GM19324 (cell line): Measurements from ENCODE around the gene ERC2.

Experiments used
- ATAC-seq: cut with Tn5 transposase; IDR thresholded peaks from one replicate; pipeline ENCODE4 v1.9.1; 2021; ENCODE audit warnings: mild to moderate bottlenecking, moderate library complexity; ENCODE audit not compliant: unreplicated experiment, low FRiP score

ERC2 gene

GRCh38 chr3:56321383-56321782 is 146.9 kb downstream of the ERC2 start:
- ATAC-seq: no peak

GRCh38 chr3:56320883-56321282 is 147.4 kb downstream of the ERC2 start:
- ATAC-seq: no peak

GRCh38 chr3:56318891-56319290 is 149.4 kb downstream of the ERC2 start:
- ATAC-seq: no peak

- ATAC-seq: no peak
Measured at GRCh38 chr3:56316944-56317343, 151.3 kb downstream of the ERC2 start.

GRCh38 chr3:56314842-56315241 is 153.4 kb downstream of the ERC2 start:
- no peak for ATAC-seq

GRCh38 chr3:56309465-56309864 is 158.8 kb downstream of the ERC2 start:
- ATAC-seq: no peak

- no peak for ATAC-seq
Measured at GRCh38 chr3:56308471-56308870, 159.8 kb downstream of the ERC2 start.

GRCh38 chr3:56304069-56304468 is 164.2 kb downstream of the ERC2 start:
- ATAC-seq: no peak

GRCh38 chr3:56303487-56303886 is 164.8 kb downstream of the ERC2 start:
- ATAC-seq: peak; percentile 66

GRCh38 chr3:56302417-56302816 is 165.8 kb downstream of the ERC2 start:
- no peak for ATAC-seq

- ATAC-seq: no peak
Measured at GRCh38 chr3:56297281-56297840, 170.9 kb downstream of the ERC2 start.

- ATAC-seq: no peak
Measured at GRCh38 chr3:56296361-56296760, 171.9 kb downstream of the ERC2 start.

- ATAC-seq: no peak
Measured at GRCh38 chr3:56295161-56295560, 173.1 kb downstream of the ERC2 start.

GRCh38 chr3:56294286-56294685 is 174.0 kb downstream of the ERC2 start:
- no peak for ATAC-seq

GRCh38 chr3:56291953-56292352 is 176.3 kb downstream of the ERC2 start:
- ATAC-seq: no peak

- no peak for ATAC-seq
Measured at GRCh38 chr3:56291244-56291680, 177.0 kb downstream of the ERC2 start.

GRCh38 chr3:56290374-56290773 is 177.9 kb downstream of the ERC2 start:
- ATAC-seq: no peak

GRCh38 chr3:56288258-56288657 is 180.0 kb downstream of the ERC2 start:
- no peak for ATAC-seq

- ATAC-seq: no peak
Measured at GRCh38 chr3:56282341-56282740, 185.9 kb downstream of the ERC2 start.

- no peak for ATAC-seq
Measured at GRCh38 chr3:56277236-56277635, 191.0 kb downstream of the ERC2 start.

GRCh38 chr3:56275120-56275519 is 193.1 kb downstream of the ERC2 start:
- ATAC-seq: no peak

- no peak for ATAC-seq
Measured at GRCh38 chr3:56269755-56270535, 198.3 kb downstream of the ERC2 start.
